GM21529 (cell line): Measurements from ENCODE around the gene FSTL1.

Source experiments
- ATAC-seq: cut with Tn5 transposase; IDR thresholded peaks from one replicate; pipeline ENCODE4 v1.9.1; 2021; ENCODE audit not compliant: unreplicated experiment

FSTL1 gene, protein sequence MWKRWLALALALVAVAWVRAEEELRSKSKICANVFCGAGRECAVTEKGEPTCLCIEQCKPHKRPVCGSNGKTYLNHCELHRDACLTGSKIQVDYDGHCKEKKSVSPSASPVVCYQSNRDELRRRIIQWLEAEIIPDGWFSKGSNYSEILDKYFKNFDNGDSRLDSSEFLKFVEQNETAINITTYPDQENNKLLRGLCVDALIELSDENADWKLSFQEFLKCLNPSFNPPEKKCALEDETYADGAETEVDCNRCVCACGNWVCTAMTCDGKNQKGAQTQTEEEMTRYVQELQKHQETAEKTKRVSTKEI

DNA sequence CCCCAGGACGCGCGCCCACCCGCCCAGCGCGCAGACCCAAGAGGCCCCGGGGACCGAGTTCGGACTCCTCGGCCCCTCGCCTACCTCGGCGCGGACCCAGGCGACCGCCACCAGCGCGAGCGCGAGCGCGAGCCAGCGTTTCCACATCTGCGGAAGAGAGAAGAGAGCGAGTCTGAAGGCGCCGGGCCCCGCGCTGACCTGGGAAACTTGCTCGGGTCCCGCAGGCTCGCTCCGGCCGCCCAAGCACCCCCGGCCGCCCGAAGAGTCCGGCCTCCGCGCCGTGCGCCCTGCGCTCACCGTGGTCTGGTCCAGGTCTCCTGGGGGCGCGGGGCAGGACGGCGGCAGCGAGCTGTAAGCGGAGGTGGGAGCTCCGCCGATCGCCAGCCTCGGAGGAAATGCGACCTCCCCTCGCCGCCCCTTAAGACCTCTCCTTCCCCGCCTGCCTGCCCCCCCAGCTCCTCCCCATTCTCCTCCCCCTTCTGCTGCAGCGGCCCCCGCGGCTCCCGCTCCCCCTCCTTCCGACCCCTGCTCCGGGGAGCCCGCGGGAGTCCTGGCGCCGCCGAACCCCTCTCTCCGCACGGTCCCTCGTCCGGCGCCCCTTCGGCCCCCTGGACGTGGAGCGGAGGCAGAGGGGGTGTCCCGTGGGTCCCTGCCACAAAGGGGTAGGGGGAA lies at the start of gene FSTL1:
Gene FSTL1, minus strand, starts transcription at position 393 of the 672 bp plus-strand sequence. Its CDS starts 246 bp downstream, at position 147.
- no peak for ATAC-seq

DNA sequence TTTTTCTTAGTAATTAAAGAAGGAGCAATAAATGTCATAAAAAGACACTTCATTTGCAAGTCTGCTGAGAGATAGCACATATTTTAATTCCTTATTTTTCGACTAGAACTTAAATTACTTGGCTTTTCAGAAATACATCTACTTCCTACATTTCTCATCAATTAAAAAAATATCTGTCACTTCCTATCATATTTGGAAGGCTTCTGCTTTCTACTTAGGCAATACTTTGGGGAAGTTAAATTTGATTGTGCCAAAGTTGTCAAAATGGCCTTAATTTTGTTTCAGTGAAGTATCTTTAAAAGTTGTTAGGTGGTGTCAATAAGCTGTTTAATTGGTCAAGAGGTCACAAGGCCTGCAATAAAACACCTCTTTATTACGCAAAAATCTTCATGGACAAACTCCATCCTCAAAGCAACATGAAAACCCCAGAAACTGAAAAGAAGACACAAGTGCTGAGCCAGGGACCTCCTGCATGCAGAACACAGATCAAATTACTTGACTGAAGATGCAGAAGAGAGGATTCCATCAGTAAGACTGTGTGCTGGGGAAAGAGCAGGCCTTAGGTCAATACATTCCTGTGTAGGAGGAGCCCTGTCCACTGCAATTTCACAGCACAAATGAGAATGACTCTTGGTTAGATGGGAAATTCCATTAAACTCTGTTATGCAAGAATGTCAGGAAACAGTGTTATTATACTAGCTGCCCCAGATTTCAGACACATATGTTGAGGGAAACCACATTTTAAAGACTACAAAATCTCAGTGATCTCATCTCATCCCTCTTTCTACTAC lies 48.0 kb upstream of the FSTL1 start:
- ATAC-seq: no peak

DNA sequence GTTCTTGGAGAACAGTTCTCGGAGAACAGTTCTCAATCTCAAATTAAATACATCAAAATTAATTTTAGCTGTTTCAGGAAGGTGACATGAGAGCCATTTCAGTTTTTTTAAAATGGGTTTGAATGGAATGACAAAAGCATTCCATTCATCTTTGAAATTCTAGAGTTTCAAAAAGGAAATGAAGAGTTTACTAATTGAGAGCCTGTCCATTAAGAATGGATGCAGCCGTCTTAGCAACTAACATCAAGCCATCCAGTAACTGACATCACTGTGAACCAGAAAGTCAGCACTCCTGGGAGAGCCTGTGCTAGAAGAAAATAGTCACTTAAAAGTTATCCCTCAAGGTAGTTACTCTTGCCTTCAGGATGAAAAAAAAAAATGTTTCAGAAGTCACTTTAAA lies 47.0 kb upstream of the FSTL1 start:
- no peak for ATAC-seq

DNA sequence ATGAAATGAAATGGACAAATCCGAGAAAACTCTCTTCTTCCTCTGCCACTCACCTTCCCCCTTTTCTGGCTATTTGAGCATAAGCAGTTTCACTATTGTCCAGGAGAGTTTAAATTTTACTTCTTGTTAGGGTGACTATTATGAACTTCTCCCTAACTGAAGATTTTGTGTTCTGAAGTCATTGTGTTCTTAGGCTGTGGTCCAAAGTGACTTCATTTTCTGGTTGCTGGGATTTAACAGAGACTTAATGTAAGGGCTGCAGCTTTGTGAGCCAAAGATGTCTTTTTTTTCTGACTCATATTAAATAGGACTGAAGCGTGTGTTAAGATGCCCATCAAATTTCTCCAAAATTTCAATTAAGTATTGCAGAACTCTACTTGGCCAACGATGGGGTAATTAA lies 46.5 kb upstream of the FSTL1 start:
- ATAC-seq: no peak

DNA sequence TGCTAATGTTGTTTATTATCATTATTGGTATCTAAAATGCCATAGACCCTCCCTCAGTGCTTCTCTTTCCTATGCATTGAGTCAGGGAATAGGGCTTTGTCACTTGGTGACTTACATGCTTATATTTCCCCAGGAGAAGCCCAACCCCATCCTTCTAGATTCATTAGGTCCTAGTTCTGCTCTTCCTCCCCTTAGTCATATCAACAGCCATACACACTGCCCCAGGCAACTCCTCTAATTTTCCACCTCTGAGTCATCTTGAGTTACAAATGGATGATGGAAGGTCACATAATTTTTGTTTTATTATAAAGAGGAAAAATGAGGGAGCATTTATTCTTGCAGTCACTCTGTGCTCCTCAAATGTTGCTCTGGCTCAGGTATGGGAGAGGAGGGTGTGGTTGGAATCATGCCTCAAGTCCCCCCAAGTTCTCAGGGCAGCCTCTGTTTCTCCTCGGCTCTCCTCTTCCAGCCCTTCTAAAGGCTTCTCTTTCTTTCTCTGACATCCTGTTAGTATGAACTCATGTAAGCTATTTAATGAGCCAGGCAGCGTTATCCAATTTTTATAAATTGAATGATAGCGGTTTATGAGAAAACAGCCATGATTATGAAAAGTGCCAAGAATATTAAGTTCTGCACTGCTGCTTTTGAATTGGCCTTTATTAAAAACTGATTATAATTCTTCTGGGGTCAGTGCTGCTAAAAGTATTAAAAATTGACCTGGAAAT lies 45.6 kb upstream of the FSTL1 start:
- ATAC-seq: no peak

DNA sequence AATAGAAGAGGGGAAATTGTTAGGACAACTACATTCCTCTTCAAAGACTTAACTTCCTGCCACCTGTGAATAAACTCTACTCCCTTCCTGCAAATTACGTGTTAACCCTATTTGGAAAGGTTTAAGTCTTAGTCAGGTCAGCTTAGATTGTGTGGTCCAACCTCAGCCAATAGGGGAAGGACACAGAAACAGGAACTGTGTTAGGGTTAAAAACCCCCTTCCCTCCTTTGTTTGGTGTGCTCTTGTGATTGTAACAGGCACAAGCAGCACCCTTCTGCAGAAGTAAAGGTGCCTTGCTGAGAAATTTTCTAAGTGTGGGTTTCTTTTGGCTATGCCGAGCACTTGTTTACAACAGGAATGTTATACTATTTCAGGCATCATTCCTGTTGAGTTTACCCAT lies 45.0 kb upstream of the FSTL1 start:
- ATAC-seq: no peak

DNA sequence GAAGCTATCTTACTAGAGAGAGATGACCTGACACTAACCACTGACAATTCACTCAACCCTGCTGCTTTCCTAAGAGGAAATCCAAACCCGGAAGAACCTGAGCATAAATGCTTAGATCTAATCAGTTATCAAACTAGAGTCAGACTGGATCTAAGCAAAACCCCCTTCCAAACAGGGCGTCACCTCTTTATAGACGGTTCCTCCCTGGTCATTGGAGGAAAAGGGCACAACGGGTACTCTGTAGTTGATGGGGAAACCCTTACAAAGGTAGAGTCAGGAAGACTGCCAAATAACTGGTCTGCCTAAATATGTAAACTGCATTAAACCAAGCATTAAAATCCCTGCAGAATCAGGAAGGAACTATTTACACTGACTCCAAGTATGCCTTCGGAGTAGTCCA lies 41.3 kb upstream of the FSTL1 start:
- ATAC-seq: no peak

DNA sequence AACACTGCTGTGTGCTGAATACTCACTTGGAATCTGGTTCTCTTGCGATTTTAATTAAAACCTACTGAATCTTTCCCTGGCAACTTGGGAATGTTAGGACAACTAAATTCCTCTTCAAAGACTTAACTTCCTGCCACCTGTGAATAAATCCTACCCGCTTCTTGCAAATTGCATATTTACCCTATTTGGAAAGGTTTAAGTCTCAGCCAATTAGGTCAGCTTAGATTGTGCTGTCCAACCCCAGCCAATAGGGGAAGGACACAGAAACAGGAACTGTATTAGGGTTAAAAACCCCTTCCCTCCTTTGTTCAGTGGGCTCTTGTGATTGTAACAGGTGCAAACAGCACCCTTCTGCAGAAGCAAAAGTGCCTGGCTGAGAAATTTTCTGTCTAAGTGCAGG lies 38.6 kb upstream of the FSTL1 start:
- no peak for ATAC-seq

DNA sequence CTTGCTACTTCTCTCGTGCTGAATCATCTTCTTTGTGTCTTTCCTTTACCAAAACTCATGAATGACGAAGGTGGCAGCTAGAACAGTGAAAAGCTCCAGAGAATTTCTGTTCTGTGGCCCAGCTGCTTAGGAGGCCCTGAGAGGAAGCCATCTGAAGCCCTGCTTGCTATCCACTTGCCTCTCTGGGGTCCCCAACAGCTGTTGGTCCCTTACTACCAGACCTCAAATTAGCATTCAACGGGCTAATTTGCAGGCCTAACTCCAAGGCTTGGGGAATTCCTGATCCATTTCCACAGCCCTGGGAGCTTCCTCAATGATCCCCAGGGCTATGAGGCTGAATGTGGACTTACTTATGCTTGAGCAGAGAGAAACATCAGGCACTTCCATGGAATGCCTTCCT lies 37.5 kb upstream of the FSTL1 start:
- no peak for ATAC-seq

DNA sequence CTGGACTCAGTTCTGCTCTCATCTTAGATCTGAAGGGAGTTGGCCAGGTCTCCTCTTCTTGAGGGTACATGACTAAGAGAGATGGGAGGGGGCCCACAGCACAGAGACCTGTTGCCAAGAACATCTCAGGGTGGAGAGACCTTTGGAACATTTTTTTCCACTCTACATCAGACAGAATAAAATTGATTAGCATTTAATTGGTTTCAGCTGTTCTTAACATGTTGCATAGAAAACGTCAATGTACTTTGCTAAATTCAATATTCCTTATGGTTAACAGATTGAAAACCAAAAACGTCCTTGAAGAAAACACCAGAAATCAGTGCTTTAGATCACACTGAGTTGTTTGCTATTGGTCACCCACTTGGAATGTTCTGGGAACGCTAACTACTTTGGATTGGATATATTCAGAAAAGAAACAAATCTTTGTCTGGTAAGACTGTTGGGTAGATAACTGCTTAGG lies 36.4 kb upstream of the FSTL1 start:
- ATAC-seq: no peak

DNA sequence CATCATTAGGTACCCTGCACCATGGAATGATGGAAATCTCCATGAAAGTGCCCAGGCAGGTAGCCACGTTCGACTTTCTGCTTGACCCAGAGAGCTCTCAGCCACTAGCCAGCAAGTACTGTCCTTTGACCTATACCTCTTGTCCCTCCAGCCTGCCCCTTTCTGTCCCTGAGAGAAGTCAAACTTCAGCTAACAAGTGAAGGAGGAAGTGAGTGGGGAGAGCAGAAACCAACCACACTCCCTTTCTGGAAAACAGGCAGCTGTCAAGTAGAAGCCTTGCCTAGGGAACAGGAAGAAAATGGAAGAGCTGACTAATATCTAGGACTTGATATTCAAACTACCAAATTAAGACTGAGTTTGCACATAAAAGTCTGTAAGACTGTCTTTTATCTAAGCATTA lies 30.3 kb upstream of the FSTL1 start:
- no peak for ATAC-seq

DNA sequence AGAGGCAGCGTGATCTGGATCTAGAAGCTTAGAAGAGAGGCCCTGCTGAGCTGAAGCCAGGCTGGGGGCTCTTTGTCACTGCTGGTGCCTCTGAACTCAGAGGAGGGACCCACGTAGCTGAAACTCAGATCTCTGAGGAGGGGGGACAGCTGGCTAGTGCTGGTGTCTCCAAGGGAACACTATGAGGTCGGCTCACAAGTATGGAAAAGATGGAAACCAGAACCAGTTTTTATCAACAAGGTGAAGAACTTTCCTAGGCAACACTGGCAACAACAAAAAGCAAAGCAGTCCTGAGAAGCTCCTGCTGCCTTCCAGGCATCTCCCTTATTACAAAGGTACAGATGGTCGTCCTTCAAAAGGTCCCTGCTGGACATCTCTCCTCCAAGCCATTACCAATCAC lies 27.0 kb upstream of the FSTL1 start:
- ATAC-seq: no peak

DNA sequence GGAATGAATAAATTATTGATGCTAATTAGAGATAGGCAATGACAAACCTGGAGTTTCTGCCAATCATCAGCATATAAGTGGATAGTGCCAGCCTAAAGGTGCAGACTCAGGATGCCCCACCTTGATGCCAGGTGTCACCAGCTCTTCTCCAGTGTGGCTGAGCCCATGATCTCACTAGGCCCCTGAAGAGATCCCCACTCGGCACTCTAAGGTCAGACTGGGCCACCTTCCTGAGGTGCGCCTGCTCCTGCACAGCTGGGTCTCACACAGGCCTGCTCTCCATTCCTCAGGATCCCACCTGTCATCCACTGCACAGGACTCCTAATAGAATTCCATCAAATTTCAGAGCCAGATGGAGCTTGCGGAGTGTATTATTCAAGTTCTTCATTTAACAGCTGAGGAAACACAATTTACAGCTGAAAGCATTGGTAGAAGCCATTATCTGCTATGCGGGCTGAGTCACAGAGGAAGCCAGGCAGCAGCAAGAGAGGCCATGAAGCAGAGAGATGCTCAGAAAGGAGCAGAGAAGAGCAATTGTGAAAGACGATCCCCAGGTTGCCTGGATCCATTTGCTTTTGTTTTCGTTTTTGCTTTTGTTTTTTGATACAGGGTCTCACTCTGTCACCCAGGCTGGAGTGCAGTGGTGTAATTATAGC lies 25.1 kb upstream of the FSTL1 start:
- ATAC-seq: no peak

DNA sequence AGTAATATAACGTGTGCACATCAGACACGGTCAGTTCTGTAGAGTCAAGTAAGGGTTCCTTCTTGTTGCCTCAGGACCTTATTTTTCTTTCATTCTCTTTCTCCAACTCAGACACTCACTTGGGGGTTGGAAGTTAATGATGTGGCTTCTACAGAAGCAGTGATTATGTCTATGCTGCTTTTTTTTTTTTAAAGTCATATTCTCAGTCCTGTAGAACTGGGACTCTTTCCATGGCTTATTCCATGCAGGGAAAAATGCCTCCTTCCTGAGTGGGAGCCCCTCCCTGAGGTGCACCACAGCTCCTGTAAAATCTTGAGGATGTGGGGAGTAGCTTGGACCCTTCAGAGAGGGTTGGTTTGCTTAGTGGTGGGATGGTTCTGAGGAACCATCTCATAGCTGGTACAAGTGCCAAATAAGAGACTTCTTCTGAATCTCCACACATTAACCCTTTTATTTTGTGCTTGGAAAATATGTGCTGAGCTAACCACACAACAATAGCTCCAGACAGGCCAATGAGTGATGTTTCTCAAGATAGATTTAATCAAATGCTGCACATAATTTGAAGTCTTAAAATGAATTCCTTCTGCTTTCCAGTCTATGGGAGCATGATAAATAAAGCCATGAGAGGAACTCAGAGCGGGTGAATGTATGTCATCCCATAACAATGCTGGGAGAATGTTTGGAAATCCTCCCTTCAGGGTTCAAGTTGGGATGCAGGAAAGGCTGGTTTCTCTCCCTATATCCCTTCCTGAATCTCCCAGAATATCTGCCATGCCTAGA lies 23.3 kb upstream of the FSTL1 start:
- no peak for ATAC-seq

DNA sequence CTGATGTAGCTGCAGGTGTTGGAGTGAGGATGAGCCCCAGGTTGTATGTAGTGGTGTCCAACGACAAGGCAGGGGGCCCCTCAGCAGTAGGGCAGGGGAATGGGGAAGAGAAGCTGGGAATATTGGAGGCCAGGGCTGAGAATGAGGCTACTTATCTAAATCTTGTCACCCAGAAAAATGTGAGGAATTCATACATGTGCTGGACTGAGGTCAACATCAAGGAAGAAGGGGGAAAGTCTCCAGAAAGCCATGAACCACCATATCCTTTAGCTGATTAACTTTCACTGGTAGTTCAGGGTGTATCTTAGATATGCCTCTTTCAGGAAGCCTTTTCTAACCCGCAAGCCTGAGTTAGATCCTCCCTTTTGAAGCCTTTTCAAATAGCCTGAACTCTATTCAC lies 22.6 kb upstream of the FSTL1 start:
- no peak for ATAC-seq

DNA sequence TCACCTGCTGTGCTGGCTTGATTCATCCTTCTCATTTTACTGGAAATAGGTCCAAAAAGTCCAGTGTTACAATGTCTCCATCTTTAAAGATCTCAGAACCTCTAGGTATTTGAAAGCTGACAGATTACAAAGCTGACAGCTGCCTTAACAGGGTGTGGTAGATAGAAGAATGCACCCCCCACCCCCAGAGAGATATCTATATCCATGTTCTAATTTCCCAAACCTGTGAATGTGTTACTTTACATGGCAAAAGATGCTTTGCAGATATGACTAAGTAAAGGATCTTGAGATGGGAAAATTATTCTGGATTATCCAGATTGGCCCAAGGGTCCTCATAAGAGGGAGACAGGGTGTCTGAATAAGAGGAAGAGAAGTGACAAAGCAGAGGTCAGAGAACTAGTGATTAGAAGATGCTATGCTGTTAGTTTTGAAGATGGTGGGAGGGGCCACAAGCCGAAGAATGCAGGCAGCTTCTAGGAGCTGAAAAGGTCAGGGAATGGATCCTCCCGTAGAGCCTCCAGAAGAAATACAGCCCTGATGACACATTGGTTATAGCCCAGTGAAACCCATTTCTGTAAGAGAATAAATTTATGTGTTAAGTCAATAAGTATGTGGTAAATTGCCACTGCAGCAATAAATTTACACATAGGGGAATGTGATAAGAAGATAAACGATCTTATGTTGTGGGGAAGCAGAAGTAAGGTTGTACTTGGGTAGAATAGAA lies 21.5 kb upstream of the FSTL1 start:
- no peak for ATAC-seq

DNA sequence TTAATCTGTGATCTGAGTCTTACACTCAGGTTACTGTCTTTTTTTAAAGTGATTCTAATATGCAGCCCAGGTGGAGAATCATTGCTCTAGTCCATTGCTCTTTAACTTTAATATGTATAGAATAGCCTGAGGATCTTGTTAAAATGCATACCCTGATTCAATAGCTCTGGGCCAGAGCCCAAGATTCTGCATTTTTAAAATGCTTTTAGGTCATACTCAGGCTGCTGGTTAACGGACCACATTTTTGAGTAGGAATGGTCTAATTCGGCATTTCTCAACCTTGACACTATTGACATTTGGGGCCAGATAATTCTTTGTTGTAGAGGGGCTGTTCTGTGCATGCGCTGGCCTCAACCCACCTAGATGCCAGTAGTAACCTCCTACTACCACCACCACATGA lies 20.9 kb upstream of the FSTL1 start:
- no peak for ATAC-seq

DNA sequence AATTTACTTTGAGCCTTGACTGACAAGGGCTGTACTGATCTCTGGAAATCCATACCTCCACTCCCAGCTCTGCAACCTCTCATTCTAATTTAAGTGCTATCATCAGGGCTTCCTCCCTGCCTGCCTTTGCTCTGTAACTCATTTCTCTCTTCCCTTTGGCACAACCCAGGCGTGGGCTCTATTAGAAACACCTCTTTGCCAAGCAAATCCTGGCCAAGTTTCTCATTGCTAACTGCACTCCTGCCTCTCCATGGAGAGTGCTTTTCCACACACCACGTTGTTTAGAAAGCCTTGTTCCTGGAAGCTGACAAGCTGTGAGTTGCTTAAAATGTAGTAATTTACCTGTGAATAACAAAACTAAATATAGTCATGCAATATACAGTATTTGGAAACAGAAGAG lies 20.1 kb upstream of the FSTL1 start:
- no peak for ATAC-seq

DNA sequence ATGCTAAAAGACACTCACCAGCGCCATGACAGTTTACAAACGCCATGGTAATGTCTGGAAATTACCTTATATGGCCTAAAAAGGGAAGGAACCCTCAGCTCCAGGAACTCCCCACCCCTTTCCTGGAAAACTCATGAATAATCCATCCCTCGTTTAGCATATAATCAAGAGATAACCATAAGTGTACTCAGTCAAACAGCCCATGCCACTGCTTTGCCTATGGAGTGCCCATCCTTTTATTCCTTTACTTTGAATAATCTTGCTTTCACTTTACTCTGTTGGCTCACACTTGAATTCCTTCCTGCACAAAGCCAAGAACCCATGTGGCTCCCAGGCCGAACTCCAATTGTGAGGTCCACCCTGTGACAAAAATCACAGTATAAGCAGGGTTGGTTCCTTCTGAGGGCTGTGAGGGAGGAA lies 19.1 kb upstream of the FSTL1 start:
- no peak for ATAC-seq
